Stimulated activated CD4-positive, alpha-beta T cell treated with anti-CD3 and anti-CD28 coated beads, TNF-alpha, amount 100 ng/mL, for 48 hours (primary cell): ENCODE data around the gene STUM.
A peak's percentile ranks its signal among the peaks of the same experiment; 100 is the strongest.
"Not testable (repeated sequence)": the region's sequence is repeated elsewhere in the genome, so short reads cannot be mapped to it uniquely, and the experiment has no call there.

Experiments
- DNase-seq, 3 donors: peaks; one replicate each; pipeline ENCODE4 v3.0.0-alpha.2; 2020; ENCODE audit warnings: low read depth in 3 of 3

STUM gene

GRCh38 chr1:226603022-226603857, 54.7 kb downstream of the STUM start:
- no peak for DNase-seq

- DNase-seq, result no peak
Observed at GRCh38 chr1:226603858-226604559, 55.4 kb downstream of the STUM start.

DNA sequence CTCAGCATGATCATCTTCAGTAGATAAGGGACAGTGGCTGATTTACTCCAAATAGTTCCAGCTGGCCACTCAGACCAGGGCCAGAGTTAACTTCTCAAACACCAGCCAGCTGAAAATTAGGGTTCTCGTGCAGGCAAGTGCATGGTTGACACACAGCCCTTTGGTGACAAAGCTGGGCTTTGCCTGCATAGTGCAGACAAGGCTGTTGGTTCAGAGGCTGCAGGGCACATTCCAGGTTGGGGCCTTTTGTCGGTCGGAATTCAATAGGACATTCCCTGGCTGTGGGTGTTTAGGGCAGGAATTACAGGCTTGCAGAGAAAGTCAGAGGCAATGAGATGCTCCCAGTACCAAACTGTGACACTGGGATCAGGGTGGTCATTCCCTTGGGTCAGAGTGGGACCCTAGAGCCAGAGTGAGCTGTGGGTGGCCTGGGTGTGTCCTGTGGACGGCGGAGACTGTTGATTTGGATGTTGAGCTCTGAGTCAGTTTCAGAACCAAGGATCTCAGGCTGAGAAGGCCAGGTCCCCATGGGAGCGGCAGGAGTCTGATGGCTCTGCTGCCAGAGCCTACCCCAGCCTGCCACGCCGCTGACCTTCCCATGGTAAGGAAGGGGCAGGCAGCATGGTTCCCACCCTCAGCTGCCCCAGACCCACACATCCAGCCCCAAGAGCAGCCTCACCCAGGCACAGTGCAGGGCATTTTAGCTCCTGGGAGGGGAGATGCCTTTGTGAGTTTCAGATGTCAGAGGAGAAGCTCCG, 56.2 kb downstream of the STUM start:
- DNase-seq, result no peak

- DNase-seq, result no peak
Observed at GRCh38 chr1:226605318-226605950, 56.9 kb downstream of the STUM start.

GRCh38 chr1:226606311-226607267, 58.0 kb downstream of the STUM start:
- no peak for DNase-seq

DNA sequence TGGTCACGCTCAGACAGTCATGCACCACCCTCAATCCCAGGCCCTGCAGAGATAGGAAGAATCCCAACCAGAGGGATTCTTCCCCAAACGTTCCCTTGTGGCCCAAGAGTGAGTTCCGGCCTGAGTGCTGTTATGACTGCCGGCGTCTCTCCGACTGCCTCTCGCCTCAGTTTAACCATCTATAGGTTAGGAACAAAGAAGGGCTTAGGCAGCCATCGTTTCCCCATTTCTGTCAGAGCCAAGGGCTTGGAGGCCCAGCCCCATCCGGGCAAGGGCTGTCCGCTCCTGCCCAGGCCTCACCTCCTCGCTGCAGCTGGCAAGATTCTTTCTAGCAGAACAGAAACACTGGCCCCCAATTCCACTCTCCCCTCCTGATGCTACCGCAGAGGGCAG, 58.7 kb downstream of the STUM start:
- no peak for DNase-seq

DNA sequence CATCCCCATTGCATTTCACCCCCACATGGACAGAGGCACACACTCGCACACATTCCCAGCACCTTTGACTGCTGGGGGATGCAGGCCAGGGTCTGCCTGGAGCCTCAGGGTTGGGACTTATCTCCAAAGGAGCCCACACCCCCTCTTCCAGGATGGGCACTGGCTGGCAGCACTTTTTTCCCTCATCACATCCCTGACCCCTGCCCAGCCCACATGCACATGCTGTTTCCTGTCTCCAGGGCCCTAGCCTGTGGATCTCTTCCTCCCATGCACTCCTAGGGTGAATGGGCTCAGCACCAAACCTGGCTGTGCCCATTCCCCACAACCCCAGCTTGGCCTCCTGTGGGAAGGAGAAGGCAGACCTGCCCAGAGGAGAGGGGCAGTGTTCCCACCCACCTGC, 59.3 kb downstream of the STUM start:
- no peak for DNase-seq

GRCh38 chr1:226608699-226609505, 60.3 kb downstream of the STUM start:
- DNase-seq, result peak; percentile 45 to 47 (median 46)

DNA sequence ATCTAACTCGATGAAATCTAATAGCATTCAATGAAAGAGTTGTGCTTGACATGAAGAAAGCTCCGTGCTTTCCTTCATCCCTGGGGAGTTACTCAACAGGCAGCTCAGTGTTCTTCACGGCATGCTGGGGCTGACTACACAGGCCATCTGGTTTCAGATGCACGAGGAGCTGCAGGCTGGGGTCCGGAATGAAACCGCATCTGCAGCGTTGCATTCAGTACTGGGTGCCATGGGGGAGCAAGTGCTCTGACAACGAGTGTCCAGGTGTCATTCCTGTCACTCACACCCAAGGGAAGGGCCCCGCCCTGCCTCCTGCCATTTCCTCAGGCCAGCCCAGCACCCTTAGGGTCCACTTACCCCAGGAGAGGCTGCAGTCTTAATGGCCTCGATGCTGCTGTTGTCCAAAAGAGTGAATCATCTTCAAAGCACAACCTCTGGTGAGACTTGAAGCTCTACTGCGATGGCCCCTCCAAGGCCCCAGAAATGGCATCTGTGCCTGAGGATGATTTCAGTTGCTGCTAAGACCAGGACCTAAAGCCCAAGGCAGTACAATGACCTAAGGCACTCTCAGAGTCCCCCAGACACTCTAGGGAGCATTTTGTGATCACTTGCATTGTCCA, 61.4 kb downstream of the STUM start:
- no peak for DNase-seq

GRCh38 chr1:226610671-226611070, 62.1 kb downstream of the STUM start:
- no peak for DNase-seq

DNA sequence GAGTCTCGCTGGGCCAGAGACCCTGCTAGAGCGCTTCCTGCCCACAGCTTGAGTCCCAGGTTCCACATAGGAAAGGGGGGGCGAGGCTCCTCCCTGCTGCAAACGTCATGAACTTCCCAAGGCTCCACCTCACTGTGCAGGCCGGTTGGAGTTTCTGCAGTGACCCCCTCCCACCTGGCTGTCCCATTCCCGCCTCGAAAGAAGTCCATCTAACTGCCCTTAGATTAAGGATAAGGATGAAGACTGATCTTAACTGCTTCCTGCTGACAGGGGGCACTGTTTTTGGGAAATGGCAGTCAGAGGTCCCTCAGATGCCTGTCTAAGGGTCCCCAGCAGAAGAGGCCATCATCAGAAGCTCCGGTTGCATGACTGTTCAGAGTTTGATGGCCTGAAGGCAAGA, 62.7 kb downstream of the STUM start:
- DNase-seq, result no peak

- not testable (repeated sequence) for DNase-seq
Observed at GRCh38 chr1:226611980-226612379, 63.4 kb downstream of the STUM start.

DNA sequence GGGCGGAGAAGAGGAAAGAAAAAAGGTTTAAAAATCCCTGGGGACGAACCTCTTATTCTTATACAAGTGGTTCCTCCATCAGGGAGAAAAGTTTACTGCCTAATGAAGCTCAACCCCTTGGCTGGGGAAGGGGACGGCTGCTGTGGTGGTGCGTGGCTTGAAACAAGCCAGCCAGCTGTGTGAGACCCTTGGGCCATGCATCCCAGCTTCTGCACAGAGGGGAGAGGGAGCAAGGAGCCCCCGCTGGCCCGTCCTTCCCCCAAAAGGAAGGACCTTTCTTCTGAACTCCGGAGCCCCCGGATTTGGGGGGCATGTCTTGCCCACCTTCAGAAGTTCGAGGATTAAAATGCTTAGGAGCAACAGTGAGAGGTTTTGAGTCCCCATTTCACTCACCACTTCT, 67.3 kb downstream of the STUM start:
- DNase-seq, result no peak

DNA sequence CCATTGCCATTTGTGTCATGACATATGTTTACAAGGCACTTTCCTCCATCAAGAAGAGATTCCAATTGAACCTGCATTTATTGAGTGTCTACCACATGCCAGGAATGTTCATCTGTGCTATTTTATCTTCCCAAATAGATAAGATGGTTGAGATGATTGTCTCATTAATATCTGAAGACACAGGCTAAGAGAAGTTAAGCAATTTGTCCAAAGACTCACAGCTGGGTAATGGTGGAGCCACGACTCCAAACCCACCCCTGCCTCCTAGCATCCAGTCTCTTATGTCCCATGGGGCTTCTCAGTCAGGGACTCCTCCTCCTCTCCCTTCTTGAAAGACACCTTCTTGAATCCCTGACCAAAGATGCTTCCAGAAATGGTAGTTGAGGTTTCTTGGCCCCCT, 68.1 kb downstream of the STUM start:
- DNase-seq, result no peak

DNA sequence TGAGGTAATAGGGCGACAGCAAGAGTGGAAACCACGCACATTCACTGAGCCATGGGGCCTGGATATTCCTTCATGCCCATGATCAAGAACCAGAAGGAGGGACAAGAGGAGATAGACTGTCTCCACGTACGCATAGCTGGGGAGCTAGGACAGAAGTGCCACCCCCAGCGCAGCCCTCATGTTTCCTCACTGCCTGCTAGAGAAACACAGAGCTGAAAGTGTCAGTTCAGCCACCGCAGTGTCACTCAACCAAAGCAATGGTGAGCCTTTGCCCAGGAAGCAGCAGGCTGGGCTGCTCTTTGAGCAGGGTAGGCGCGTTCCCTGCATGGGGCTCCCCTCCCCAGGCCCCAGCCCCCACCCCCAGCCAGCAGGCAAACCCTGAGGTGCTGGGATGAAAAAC, 68.5 kb downstream of the STUM start:
- DNase-seq, result no peak

GRCh38 chr1:226617719-226618118, 69.2 kb downstream of the STUM start:
- DNase-seq, result not testable (repeated sequence)

DNA sequence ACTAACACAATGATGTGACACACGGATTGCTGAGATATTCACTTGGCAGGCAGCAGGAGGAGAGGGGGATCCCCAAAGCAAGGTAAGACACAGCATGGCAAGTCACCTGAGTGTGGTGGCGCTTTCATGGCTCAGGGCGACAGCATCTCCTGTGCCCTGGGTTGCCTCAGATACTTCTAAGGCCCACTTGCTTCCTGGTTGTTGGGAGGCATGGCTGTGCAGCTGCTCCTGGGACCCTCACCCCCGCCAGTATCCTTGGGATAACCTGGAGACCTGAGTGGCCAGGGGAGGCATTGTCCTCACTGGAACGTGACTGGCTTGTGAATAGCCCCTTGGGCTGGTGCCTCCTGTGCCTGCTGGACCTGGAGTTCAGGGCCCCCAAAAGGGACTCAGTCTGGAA, 69.8 kb downstream of the STUM start:
- DNase-seq, result no peak

DNA sequence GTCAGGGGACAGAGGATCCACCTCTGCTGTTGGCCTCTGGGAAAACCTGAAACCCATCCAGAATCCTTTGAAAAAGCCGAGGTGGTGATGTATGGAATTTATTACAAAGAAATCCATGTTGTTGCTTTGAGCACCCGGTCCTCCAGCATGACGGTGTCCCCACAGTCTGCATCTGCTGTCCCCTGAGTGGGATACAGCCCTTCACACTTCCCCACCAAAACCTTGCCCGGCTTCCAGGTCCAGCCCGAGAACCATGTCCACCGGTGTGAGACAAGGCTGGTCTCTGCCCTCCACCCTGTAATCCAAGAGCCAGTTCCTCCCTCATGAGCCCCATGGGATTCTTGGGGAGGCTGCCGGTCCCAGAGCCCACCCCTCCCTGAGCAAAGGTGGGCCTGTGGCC, 70.5 kb downstream of the STUM start:
- no peak for DNase-seq

DNA sequence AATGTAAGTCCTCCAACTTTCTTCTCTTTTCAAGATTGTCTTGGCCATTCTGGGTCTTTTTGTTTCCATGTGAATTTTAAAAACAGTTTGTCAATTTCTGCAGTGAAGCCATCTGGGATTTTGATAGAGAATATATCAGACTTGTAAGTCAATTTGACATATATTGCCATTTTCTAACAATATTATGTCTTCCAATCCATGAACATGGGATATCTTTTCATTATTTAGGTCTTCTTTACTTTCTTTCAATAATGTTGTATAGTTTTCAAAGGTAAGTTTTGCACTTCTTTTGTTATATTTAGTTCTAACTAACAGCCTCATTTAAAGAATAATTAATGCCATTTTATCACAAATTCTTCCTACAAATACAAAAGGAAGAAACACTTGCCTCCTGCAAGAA, 73.4 kb downstream of the STUM start:
- DNase-seq, result no peak

- no peak for DNase-seq
Observed at GRCh38 chr1:226624526-226624925, 76.0 kb downstream of the STUM start.
